Epithelial cell of proximal tubule (primary cell): Measurements from ENCODE around the gene MRLN. TPM values are rescaled to one million over a fixed set of nuclear protein-coding genes. Genes with fewer than 3 reads are reported as not detected.
"Not testable (repeated sequence)": the region's sequence is repeated elsewhere in the genome, so short reads cannot be mapped to it uniquely, and the experiment has no call there.

Source experiments
- DNase-seq: peaks from one replicate; pipeline ENCODE4 v3.0.0-alpha.2; 2011; ENCODE audit warnings: low read depth
- H3K4me3 ChIP-seq: 2 replicates; pipeline ENCODE4 v1.5.1; 2011; ENCODE audit warnings: low read depth, mild to moderate bottlenecking, low read length
- CTCF ChIP-seq: conservative IDR thresholded peaks from 2 replicates; pipeline ENCODE4 v1.5.1; 2012; ENCODE audit warnings: low read depth, mild to moderate bottlenecking, low read length
- total RNA-seq: library from RNA; depleted of rRNA; stranded (reverse); fragments of >200 nt; gene quantifications from 2 replicates; pipeline ENCODE4 v1.2.3, GENCODE V29; 2015

The MRLN gene
- total RNA-seq, 1 donor from 2014 or later = not detected

GRCh38 chr10:59745163-59745650 lies 8.0 kb downstream of the MRLN start:
- H3K4me3 ChIP-seq = no peak overlapping the region
- TF ChIP-seq CTCF = no peak
- DNase-seq = no peak

GRCh38 chr10:59744762-59745161 lies 8.5 kb downstream of the MRLN start:
- DNase-seq, H3K4me3 ChIP-seq: not testable (repeated sequence)

GRCh38 chr10:59744156-59744555 lies 9.1 kb downstream of the MRLN start:
- DNase-seq, H3K4me3 ChIP-seq: not testable (repeated sequence)

DNA sequence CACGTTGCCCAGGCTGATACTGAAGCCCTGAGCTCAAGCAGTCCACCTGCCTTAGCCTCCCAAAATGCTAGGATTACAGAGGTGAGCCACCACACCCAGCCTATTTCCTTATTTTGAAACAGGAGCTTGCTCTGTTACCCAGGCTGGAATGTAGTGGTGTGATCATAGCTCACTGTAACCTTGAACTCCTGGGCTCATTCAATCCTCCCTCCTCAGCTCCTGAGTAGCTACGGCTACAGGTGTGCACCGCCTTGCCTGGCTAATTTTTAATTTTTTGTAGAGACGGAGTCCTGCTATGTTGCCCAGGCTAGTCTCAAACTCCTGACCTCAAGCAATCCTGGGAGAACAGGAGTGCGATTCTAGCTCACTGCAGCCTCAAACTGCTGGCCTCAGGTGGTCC lies 11.7 kb downstream of the MRLN start:
- no peak overlapping the region for H3K4me3 ChIP-seq
- no peak for DNase-seq
- TF ChIP-seq CTCF = no peak

GRCh38 chr10:59741048-59741447 lies 12.2 kb downstream of the MRLN start:
- DNase-seq = no peak
- no peak overlapping the region for H3K4me3 ChIP-seq
- TF ChIP-seq CTCF = no peak

GRCh38 chr10:59736749-59737148 lies 16.5 kb downstream of the MRLN start:
- no peak for DNase-seq
- TF ChIP-seq CTCF = no peak
- H3K4me3 ChIP-seq = no peak overlapping the region

DNA sequence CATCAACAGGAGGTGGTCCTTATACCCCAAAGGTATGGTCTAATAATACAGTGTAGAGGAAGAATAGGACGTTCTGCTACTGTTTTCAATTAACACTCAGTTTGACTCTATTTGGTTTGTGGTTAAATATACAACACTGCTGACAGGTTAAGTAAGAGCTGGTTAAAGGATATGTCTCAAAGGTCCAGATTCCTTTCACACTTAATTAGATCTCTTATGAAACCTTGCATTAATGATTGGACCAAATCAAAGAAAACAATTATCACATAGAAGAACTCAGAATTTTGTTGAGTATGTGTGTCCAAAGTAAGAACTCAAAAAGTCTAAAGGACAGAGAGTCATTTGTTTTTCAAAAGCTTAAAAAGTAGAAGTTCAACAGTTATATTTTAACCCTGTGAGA lies 18.0 kb downstream of the MRLN start:
- no peak overlapping the region for H3K4me3 ChIP-seq
- TF ChIP-seq CTCF = no peak
- peak; percentile 61 for DNase-seq

GRCh38 chr10:59734014-59734462 lies 19.2 kb downstream of the MRLN start:
- no peak overlapping the region for H3K4me3 ChIP-seq
- DNase-seq = no peak
- no peak for TF ChIP-seq CTCF

DNA sequence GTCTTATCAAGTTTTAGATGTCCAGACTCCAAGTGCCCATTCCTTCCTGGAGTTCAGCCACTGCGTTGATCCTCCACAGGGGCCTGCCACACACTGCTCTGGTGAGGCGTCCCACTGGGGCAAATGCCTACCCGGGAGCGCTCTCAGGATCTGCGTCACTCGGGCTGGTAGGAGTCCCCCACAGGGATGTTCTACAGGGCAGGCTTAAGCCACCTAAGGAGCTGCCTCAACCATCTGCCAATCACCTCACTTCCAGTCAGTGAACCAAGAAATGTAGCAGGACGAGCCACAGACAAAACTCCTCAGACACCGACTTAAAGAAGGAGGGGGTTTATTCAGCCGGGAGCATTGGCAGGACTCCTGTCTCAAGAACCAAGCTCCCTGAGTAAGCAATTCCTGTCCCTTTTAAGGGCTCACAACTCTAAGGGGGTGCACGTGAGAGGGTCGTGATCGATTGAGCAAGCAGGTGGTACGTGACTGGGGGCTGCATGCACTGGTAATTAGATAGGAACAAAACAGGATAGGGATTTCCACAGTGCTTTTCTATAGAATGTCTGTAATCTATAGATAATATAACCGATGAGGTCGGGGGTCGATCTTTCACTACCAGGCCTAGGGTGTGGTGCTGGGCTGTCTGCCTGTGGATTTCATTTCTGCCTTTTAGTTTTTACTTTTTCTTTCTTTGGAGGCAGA lies 19.8 kb downstream of the MRLN start:
- not testable (repeated sequence) for DNase-seq, H3K4me3 ChIP-seq

DNA sequence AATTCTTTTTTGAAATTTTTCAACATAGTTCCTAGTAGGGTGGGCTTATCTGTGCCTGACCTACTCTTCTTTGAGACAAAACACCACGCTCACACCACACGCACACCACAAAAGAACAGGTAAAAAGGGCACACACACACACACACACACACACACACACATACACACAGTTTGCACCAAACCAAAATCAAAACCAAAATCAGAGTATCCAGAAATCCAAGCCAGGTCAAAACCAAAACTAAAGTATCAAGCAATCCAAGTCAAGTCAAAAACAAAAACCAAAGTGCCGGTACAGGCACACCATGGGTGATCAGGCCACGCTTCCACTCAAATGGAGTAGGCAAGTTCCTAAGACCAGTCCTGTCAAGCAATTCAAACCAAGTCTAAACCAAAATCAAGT lies 20.4 kb downstream of the MRLN start:
- DNase-seq, H3K4me3 ChIP-seq: not testable (repeated sequence)

DNA sequence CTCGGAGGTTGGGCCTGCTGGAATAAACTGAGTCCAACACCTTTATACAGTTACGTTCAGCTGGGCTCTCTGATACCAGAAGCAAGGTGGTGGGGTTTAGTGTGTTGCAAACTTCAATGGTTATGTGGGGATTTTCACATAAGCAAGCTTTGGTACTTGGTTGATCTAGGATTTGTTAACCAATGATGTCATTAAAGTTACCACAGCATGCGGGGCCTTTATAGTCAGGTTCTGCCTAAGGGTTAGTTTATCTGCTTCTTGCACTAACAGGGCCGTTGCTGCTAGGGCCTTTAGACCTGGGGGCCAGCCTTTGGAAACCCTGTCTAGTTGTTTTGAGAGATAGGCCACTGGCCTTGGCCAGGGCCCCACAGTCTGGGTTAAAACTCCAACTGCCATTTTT lies 24.1 kb downstream of the MRLN start:
- DNase-seq, H3K4me3 ChIP-seq: not testable (repeated sequence)
